CMK (cell line): ENCODE data around the gene NSUN3.
A peak's percentile ranks its signal among the peaks of the same experiment; 100 is the strongest.
"Not testable (repeated sequence)": the region's sequence is repeated elsewhere in the genome, so short reads cannot be mapped to it uniquely, and the experiment has no call there.

Experiments
- DNase-seq: peaks from one replicate; pipeline ENCODE4 v3.0.0-alpha.2; 2010; ENCODE audit warnings: low read depth

NSUN3 gene

GRCh38 chr3:94062513-94063404 lies at the start of gene NSUN3, which contains the start of gene DHFR2:
Gene NSUN3, plus strand, starts transcription at chr3:94063061. Its CDS starts 66 bp downstream, at chr3:94063127.
Gene DHFR2, minus strand, starts transcription at chr3:94062916. Its CDS starts 1,405 bp downstream, at chr3:94061511.
- peak; percentile 84 for DNase-seq

- DNase-seq = no peak
Measured at GRCh38 chr3:94015025-94015424, 47.8 kb upstream of the NSUN3 start.

- no peak for DNase-seq
Measured at GRCh38 chr3:94019659-94020058, 43.2 kb upstream of the NSUN3 start.

GRCh38 chr3:94020293-94020692 lies 42.6 kb upstream of the NSUN3 start:
- DNase-seq = no peak

- DNase-seq = no peak
Measured at GRCh38 chr3:94024385-94024784, 38.5 kb upstream of the NSUN3 start.

- DNase-seq = no peak
Measured at GRCh38 chr3:94026623-94027022, 36.2 kb upstream of the NSUN3 start.

GRCh38 chr3:94028093-94028837 lies 34.6 kb upstream of the NSUN3 start, which contains the start of gene STX19:
Gene STX19, minus strand, starts transcription at chr3:94028597. Its CDS starts 13,328 bp downstream, at chr3:94015269.
- no peak for DNase-seq

GRCh38 chr3:94036909-94037507 lies 25.9 kb upstream of the NSUN3 start:
- peak; percentile 9 for DNase-seq

- no peak for DNase-seq
Measured at GRCh38 chr3:94043285-94043684, 19.6 kb upstream of the NSUN3 start.

GRCh38 chr3:94044100-94044936 lies 18.5 kb upstream of the NSUN3 start:
- DNase-seq = not testable (repeated sequence)

- DNase-seq = no peak
Measured at GRCh38 chr3:94046533-94046932, 16.3 kb upstream of the NSUN3 start.

GRCh38 chr3:94049267-94049666 lies 13.6 kb upstream of the NSUN3 start:
- DNase-seq = no peak

- no peak for DNase-seq
Measured at GRCh38 chr3:94050546-94050945, 12.3 kb upstream of the NSUN3 start.

- no peak for DNase-seq
Measured at GRCh38 chr3:94061297-94061696, 1.6 kb upstream of the NSUN3 start.

- no peak for DNase-seq
Measured at GRCh38 chr3:94063496-94064119, 747 bp downstream of the NSUN3 start.

- no peak for DNase-seq
Measured at GRCh38 chr3:94064243-94064860, 1.5 kb downstream of the NSUN3 start.

GRCh38 chr3:94065122-94065521 lies 2.3 kb downstream of the NSUN3 start:
- no peak for DNase-seq

GRCh38 chr3:94065819-94066480 lies 3.1 kb downstream of the NSUN3 start:
- no peak for DNase-seq

- DNase-seq = no peak
Measured at GRCh38 chr3:94066506-94067500, 3.9 kb downstream of the NSUN3 start.
